CD14-positive monocyte (primary cell): Measurements from ENCODE around the gene GRIN2A. TPM values are rescaled to one million over a fixed set of nuclear protein-coding genes. Genes with fewer than 3 reads are reported as not detected.

Experiments
- DNase-seq, 3 donors: peaks; one replicate each; pipeline ENCODE4 v3.0.0-alpha.2; 2011 to 2022
- H2AFZ ChIP-seq: 2 replicates; pipeline ENCODE4 v1.6.0; 2012; ENCODE audit warnings: mild to moderate bottlenecking, low read depth, low read length, inconsistent platforms; ENCODE audit not compliant: insufficient read depth, poor library complexity, severe bottlenecking
- H3K27ac ChIP-seq, 2 donors: 1 replicate in 1 of 2; 2 replicates in 1 of 2; pipeline ENCODE4 v1.5.1; 2012 to 2013; ENCODE audit warnings: low read length in 2 of 2, control low read depth in 1 of 2, inconsistent platforms in 1 of 2, low read depth in 1 of 2, mild to moderate bottlenecking in 1 of 2
- H3K27me3 ChIP-seq, 2 donors: one replicate each; pipeline versions ENCODE4 v1.6.0 to v1.6.1; 2011 to 2013; ENCODE audit warnings: low read length in 2 of 2; ENCODE audit not compliant: control insufficient read depth in 2 of 2, insufficient read depth in 2 of 2
- H3K36me3 ChIP-seq, 2 donors: replicated peaks in 1 of 2; 1 replicate in 1 of 2; 2 replicates in 1 of 2; pipeline versions ENCODE4 v1.5.1 to v1.6.1; 2012 to 2013; ENCODE audit warnings: low read length in 2 of 2, control low read depth in 1 of 2, inconsistent platforms in 1 of 2, mild to moderate bottlenecking in 1 of 2; ENCODE audit not compliant: insufficient read depth in 2 of 2, control insufficient read depth in 1 of 2
- H3K4me1 ChIP-seq, 2 donors: 1 replicate in 1 of 2; 2 replicates in 1 of 2; pipeline versions ENCODE4 v1.5.1 to v1.6.1; 2012 to 2013; ENCODE audit warnings: low read length in 2 of 2, control low read depth in 1 of 2, inconsistent platforms in 1 of 2, mild to moderate bottlenecking in 1 of 2, moderate library complexity in 1 of 2; ENCODE audit not compliant: insufficient read depth in 2 of 2, control insufficient read depth in 1 of 2
- H3K4me2 ChIP-seq: replicated peaks from 2 replicates; pipeline ENCODE3; 2012; ENCODE audit warnings: low read length, moderate library complexity, mild to moderate bottlenecking; ENCODE audit not compliant: poor library complexity, severe bottlenecking; ENCODE audit errors: extremely low read depth
- H3K4me3 ChIP-seq, 3 experiments: fragments of 200-600 bp in 1 of 3; sonication (generic) in 1 of 3; replicated peaks in 1 of 3; 1 replicate in 2 of 3; 2 replicates in 1 of 3; pipeline ENCODE4 v1.5.1; 2011 to 2013; ENCODE audit warnings: low read length in 3 of 3, mild to moderate bottlenecking in 3 of 3, control low read depth in 2 of 3, low read depth in 2 of 3, inconsistent platforms in 1 of 3, moderate library complexity in 1 of 3
- H3K79me2 ChIP-seq: 2 replicates; pipeline ENCODE4 v1.6.0; 2012; ENCODE audit warnings: mild to moderate bottlenecking, control low read depth, inconsistent platforms, low read length, moderate library complexity; ENCODE audit not compliant: insufficient read depth
- H3K9ac ChIP-seq: 2 replicates; pipeline ENCODE4 v1.6.0; 2017; ENCODE audit warnings: low read length, mild to moderate bottlenecking; ENCODE audit not compliant: insufficient read depth, poor library complexity, severe bottlenecking
- H3K9me3 ChIP-seq, 2 donors: replicated peaks in 1 of 2; 1 replicate in 1 of 2; 2 replicates in 1 of 2; pipeline versions ENCODE4 v1.5.1 to v1.6.1; 2012 to 2013; ENCODE audit warnings: low read length in 2 of 2, control low read depth in 1 of 2; ENCODE audit not compliant: control insufficient read depth in 1 of 2, insufficient read depth in 1 of 2
- H4K20me1 ChIP-seq: 2 replicates; pipeline ENCODE4 v1.6.0; 2012; ENCODE audit warnings: mild to moderate bottlenecking, low read length, control low read depth, moderate library complexity; ENCODE audit not compliant: insufficient read depth
- H3K27ac Mint-ChIP-seq, 7 donors: one replicate each; pipeline ENCODE4 v1.8.0; 2020; ENCODE audit warnings: mild to moderate bottlenecking in 7 of 7, mixed read lengths in 7 of 7, moderate library complexity in 6 of 7, inconsistent platforms in 2 of 7
- H3K27me3 Mint-ChIP-seq, 3 donors: one replicate each; pipeline ENCODE4 v1.8.0; 2021 to 2022; ENCODE audit warnings: low read depth in 3 of 3, mild to moderate bottlenecking in 3 of 3, mixed read lengths in 3 of 3, moderate library complexity in 3 of 3, inconsistent platforms in 1 of 3
- H3K36me3 Mint-ChIP-seq, 2 donors: one replicate each; pipeline ENCODE4 v1.8.0; 2020; ENCODE audit warnings: mixed read lengths in 2 of 2, inconsistent platforms in 1 of 2, mild to moderate bottlenecking in 1 of 2
- H3K4me1 Mint-ChIP-seq: one replicate; pipeline ENCODE4 v1.8.0; 2020; ENCODE audit warnings: mild to moderate bottlenecking, mixed read lengths
- H3K4me3 Mint-ChIP-seq, 2 donors: one replicate each; pipeline ENCODE4 v1.8.0; 2020; ENCODE audit warnings: mild to moderate bottlenecking in 2 of 2, mixed read lengths in 2 of 2, moderate library complexity in 1 of 2
- H3K9me3 Mint-ChIP-seq, 7 donors: one replicate each; pipeline ENCODE4 v1.8.0; 2020 to 2022; ENCODE audit warnings: mixed read lengths in 7 of 7, mild to moderate bottlenecking in 6 of 7, moderate library complexity in 6 of 7, inconsistent platforms in 2 of 7
- WGBS: methylation state at CpG from one replicate; pipeline ENCODE4 v1.1.5; 2013; ENCODE audit warnings: missing lambda C conversion rate; ENCODE audit not compliant: insufficient coverage; 5-methylcytosine and 5-hydroxymethylcytosine counted together
- intact Hi-C, 2 donors: fragments of 100-400 bp; cut with micrococcal nuclease; formaldehyde crosslinking; loops; one replicate each; pipeline versions ENCODE4 v1.15.0 to v1.15.1; 2023
- polyA plus RNA-seq, 3 donors: library from polyadenylated mRNA; depleted of rRNA in 1 of 3; unstranded in 2 of 3; stranded (reverse) in 1 of 3; fragments of 300-500 nt in 2 of 3; fragments of >200 nt in 1 of 3; fragmentation: Illumina TruSeq in 2 of 3; gene quantifications; 1 replicate in 2 of 3; 2 replicates in 1 of 3; pipeline ENCODE4 v1.2.3, GENCODE V29; 2012 to 2021
- TF ChIP-seq, protein P1 (sequence below): fragments of 200-600 bp; IDR thresholded peaks from one replicate; pipeline ENCODE4 v1.8.0; 2022; ENCODE audit warnings: antibody characterized with exemption, mild to moderate bottlenecking

The GRIN2A gene
- polyA plus RNA-seq, 3 donors, result not detected

DNA sequence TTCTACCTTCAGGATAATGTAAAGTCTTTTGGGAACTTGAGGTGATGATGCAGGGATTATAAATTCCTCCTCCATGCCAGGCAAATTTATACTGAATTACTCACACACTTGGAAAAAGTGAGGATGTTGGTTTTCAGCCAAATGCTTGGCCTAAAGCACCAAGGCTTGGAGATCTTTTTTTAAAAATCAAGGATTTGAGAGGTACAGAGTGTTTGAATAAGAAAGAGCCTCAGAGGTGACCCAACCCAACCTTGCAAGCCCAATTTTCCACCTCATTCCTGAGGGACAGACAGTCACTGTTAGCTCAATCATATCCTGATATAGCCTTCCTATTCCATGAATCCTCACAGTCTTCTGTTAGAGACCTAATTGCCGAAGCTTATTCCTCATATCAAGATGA is 14.0 kb downstream of the GRIN2A start:
- 100% methylated on average over 1 of the region's 1 CpG for WGBS
- Histone ChIP-seq H3K79me2 (no peaks in the 10 kb centered on the region), H3K9me3 (no peaks in the 10 kb centered on the region), H2AFZ (no peak overlapping the region), H3K9ac (no peak overlapping the region), H3K4me2 (no peak overlapping the region), H3K27me3 (no peaks in the 10 kb centered on the region), H3K4me3 (no peak overlapping the region), H3K27ac (no peak overlapping the region), H4K20me1 (no peaks in the 10 kb centered on the region), H3K36me3 (no peaks in the 10 kb centered on the region), H3K4me1 (no peaks in the 10 kb centered on the region)
- DNase-seq, result no peak
- Mint-ChIP-seq H3K27ac (no peak overlapping the region), H3K4me3 (no peak overlapping the region), H3K9me3 (peaks cover 0 to 2% (median 0%) of the 10 kb centered on the region in 7 donors), H3K27me3 (peaks cover 4 to 10% (median 6%) of the 10 kb centered on the region in 3 donors), H3K4me1 (no peaks in the 10 kb centered on the region), H3K36me3 (no peaks in the 10 kb centered on the region)
- TF ChIP-seq, protein P1, sequence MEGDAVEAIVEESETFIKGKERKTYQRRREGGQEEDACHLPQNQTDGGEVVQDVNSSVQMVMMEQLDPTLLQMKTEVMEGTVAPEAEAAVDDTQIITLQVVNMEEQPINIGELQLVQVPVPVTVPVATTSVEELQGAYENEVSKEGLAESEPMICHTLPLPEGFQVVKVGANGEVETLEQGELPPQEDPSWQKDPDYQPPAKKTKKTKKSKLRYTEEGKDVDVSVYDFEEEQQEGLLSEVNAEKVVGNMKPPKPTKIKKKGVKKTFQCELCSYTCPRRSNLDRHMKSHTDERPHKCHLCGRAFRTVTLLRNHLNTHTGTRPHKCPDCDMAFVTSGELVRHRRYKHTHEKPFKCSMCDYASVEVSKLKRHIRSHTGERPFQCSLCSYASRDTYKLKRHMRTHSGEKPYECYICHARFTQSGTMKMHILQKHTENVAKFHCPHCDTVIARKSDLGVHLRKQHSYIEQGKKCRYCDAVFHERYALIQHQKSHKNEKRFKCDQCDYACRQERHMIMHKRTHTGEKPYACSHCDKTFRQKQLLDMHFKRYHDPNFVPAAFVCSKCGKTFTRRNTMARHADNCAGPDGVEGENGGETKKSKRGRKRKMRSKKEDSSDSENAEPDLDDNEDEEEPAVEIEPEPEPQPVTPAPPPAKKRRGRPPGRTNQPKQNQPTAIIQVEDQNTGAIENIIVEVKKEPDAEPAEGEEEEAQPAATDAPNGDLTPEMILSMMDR, result no peak
- intact Hi-C loops, result no loop called here

DNA sequence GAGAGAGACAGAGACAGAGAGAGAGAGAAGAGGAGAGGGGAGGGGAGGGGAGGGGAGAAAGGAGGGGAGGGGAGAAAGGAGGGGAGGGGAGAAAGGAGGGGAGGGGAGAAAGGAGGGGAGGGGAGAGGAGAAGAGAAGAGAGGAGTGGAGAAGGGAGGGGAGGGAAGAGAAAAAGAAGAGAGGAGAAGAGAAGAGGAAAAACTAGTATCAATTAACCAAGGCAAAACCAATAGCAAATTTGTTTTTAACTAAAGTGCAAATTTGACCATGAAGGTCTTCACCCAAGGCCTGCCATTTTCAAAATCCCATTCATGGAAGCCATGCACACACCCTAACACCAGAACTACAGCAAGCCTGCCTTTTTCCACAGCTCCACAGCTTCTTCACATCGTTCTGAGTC is 16.6 kb downstream of the GRIN2A start:
- Histone ChIP-seq H3K27ac (no peak overlapping the region), H3K9ac (no peak overlapping the region), H3K4me2 (no peak overlapping the region), H3K4me1 (no peaks in the 10 kb centered on the region), H3K79me2 (no peaks in the 10 kb centered on the region), H4K20me1 (no peaks in the 10 kb centered on the region), H3K9me3 (no peaks in the 10 kb centered on the region), H3K4me3 (no peak overlapping the region), H3K27me3 (no peaks in the 10 kb centered on the region), H2AFZ (no peak overlapping the region), H3K36me3 (no peaks in the 10 kb centered on the region)
- no peaks in the 10 kb centered on the region for H3K4me1 Mint-ChIP-seq
- TF ChIP-seq, protein P1, result no peak
- no peak for DNase-seq
- H3K36me3 Mint-ChIP-seq, result no peaks in the 10 kb centered on the region
- no peak overlapping the region for H3K27ac Mint-ChIP-seq
- intact Hi-C loops, result no loop called here
- H3K9me3 Mint-ChIP-seq, result peaks cover 0 to 2% (median 0%) of the 10 kb centered on the region in 7 donors
- H3K27me3 Mint-ChIP-seq, result peaks cover 4 to 16% (median 6%) of the 10 kb centered on the region in 3 donors
- 100% methylated on average over 1 of the region's 1 CpG for WGBS
- no peak overlapping the region for H3K4me3 Mint-ChIP-seq
